ENCODE results near the gene CREB3L2.
A peak's percentile ranks its signal among the peaks of the same experiment; 100 is the strongest.
"Not testable (repeated sequence)": the region's sequence is repeated elsewhere in the genome, so short reads cannot be mapped to it uniquely, and the experiment has no call there.

CREB3L2 gene, protein sequence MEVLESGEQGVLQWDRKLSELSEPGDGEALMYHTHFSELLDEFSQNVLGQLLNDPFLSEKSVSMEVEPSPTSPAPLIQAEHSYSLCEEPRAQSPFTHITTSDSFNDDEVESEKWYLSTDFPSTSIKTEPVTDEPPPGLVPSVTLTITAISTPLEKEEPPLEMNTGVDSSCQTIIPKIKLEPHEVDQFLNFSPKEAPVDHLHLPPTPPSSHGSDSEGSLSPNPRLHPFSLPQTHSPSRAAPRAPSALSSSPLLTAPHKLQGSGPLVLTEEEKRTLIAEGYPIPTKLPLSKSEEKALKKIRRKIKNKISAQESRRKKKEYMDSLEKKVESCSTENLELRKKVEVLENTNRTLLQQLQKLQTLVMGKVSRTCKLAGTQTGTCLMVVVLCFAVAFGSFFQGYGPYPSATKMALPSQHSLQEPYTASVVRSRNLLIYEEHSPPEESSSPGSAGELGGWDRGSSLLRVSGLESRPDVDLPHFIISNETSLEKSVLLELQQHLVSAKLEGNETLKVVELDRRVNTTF

DNA sequence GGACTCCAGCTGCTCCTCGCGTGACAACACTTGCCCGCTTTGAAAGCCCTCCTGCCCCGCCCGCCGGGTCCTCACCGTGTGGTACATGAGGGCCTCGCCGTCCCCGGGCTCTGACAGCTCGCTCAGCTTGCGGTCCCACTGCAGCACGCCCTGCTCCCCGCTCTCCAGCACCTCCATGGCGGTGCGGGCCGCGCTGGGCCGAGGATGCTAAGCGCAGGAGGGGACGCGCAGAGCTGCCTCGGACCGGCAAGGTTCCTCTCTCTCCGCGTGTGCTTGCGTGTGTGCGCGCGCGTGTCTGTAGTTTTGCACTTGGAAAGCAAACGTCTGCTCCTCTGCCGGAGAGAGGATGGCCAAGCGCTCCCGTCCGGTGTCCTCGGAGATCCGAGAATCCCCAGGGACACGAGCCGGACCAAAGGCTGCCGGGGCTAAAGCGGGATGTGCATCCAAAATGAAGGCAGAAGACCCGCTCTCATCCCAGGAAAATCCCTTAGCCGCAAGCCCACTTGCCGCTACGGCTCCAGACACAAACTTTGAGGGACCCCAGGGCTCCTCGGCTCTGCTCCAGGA, at the start of gene CREB3L2:
TSS of gene CREB3L2 (minus strand) at position 558 of the 567 bp plus-strand sequence. CDS start at position 177, 381 bp downstream.
- no peak for FAIRE-seq

GRCh38 chr7:138049505-138050116, 47.7 kb upstream of the CREB3L2 start:
- no peak for FAIRE-seq

GRCh38 chr7:138047907-138048306, 46.0 kb upstream of the CREB3L2 start:
- no peak for FAIRE-seq

DNA sequence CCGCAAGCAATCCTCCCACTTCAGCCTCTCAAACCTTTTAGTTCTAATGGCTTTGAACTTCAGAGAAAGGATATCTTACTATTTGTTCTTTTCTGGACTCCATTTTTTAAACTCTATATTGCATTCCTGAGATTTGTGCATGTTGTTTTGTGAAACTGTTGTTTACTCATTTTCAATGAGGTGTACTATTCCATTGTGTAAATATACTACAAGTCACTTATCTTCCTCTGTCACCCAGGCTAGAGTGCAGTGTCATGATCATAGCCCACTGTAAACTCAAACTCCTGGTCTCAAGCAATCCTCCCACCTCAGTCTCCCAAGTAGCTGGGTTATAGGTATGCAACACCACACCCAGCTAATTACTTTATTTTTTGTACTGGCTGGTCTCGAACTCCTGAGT, 43.0 kb upstream of the CREB3L2 start:
- FAIRE-seq: no peak

GRCh38 chr7:138040063-138040462, 38.2 kb upstream of the CREB3L2 start:
- not testable (repeated sequence) for FAIRE-seq

DNA sequence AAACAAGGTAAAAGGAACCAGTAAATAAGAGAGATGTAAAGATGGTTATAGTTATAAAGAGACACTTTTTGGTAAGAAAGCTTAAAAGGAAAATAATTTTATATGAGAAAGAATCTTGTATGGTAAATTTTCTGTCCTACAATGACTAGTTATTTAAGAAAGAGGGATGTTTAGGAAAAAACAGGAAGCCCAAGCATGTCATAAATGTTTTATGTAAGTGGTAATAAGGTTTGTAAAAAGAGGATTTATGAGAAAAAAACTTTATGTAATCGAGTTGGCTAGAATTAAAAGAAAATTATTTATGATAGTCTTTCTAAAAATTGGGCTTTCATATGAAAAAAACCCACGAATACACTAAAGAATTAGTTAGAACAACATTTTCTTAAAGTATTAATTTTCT, 34.2 kb upstream of the CREB3L2 start:
- peak; percentile 84 for FAIRE-seq

DNA sequence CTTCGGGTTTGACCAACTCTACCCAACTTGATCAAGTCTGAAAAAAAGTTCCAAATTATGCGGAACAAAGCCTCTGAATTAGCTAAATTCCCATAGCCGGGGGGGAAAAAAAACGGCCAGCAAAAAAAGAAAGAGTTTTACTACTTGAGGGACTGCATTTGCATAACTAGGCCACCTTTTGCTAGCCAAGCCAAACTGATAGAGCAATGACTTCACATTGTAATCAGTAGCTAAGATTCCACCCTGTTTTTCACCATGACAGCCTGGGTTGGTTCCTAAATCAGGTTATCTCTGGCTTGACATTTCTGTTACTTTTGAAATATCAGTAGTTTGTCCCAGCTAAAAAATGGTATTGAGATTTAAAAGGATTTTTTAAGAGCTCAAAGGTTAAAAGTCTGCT, 31.4 kb upstream of the CREB3L2 start:
- no peak for FAIRE-seq

DNA sequence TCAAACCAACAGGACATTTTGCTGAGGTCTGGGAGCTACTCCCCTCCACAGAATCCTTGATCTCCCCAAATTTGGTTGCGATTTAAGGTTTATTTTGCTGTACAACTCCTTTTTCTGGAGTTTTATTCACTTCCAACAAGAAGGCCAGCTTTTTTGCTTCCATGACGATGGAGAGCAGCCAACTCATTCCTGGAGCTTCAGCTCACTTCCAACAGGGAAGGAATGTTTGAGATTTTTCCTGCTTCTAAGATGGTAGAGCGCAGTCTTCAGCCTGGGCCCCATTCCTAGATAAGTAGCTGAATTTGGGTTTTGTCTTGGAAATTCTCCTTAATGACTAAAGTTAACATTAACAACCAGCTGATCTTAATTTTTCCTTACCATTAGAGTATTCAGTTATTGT, 30.9 kb upstream of the CREB3L2 start:
- no peak for FAIRE-seq

GRCh38 chr7:138032186-138032585, 30.3 kb upstream of the CREB3L2 start:
- FAIRE-seq: no peak

- no peak for FAIRE-seq
These were observed 28.9 kb upstream of the CREB3L2 start for GRCh38 chr7:138030679-138031351.

- FAIRE-seq: no peak
These were observed 28.1 kb upstream of the CREB3L2 start for GRCh38 chr7:138029941-138030340.

- no peak for FAIRE-seq
These were observed 27.2 kb upstream of the CREB3L2 start for GRCh38 chr7:138029126-138029525.

DNA sequence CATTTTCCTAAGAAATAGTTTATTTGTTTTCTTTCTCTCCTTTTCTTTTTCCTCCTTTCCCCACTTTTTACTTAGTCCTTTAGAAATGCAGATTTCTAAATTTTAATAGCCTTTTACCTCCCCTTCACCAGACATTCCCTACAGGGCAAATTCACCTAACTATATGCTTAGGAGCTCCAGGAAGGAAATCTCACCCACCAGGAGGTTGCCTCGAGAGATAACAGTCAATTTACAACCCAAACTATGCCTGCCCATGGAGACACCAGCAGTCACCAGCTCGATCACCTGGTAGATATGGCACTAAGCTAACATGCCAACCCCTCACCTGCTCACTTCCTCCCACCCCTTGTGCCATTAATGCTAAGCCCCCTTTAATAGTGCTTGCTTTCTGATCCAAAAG, 25.2 kb upstream of the CREB3L2 start:
- FAIRE-seq: no peak

GRCh38 chr7:138025215-138026186, 23.6 kb upstream of the CREB3L2 start:
- peak; percentile 6 for FAIRE-seq

DNA sequence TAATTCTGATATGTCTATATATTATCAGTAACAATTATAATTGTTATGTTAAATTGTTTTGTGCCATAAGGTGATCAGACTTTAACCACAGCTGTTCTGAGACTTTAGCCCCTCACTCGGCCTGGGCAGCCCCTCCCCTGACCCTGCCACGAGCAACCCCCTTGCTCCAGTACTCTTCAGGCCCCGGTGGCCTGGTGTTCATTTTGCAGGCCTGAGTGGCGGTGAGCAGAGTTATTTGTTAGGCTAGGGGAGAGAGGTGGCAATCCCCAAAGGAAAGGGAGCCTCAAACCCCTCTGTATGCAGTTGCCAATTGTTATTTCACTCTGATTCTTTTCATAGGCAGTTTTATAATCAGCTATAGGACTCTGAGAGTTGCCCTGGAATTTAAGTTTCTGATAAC, 22.9 kb upstream of the CREB3L2 start:
- FAIRE-seq: no peak

GRCh38 chr7:138024343-138024691, 22.4 kb upstream of the CREB3L2 start:
- FAIRE-seq: peak; percentile 76

DNA sequence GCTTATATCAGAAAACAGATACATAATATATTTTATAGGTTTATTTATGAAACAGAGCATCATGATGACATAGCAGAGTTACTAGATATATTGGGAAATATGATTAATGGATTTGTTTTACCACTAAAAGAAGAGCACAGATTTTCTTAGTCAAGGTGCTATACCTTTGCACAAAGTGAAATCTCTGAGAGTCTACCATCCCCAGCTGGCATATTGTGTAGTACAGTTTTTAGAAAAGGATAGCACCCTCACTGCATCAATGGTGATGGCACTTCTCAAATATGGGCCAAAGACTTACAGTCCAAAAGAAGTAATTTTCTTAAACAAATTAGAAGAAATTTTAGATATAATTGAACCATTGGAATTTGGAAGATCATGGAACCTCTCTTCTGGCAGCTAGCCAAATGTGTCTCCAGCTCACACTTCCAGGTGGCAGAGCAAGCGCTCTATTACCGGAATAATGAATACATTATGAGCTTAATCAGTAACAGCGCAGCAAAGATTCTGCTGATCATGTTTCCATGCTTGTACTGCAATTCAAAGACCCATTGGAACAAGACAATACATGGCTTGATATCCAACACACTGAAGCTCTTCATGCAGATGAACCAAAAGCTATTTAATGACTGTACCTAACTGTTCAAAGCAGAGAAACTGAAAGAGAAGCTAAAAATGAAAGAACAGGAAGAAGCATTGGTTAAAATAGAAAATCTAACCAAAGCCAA, 21.9 kb upstream of the CREB3L2 start:
- FAIRE-seq: no peak

DNA sequence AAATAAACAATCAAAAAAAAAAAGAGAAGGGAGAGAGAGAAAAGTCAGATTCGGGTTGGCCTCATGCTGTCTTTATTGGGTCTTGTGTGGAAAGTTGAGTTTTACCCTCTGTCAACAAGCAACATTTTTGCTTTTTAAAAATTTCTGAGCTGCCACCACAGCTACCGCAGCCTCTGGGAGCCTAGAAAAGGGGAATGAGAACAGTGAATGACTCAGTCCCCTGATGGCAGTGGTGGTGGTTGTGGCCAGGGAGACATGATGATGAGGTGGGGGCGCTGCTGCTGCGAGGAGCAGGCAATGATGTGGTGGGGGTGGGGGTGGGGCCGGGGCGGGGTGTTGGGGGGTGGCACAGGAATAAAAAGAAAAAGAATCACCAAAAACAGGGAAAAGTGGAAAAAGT, 20.0 kb upstream of the CREB3L2 start:
- no peak for FAIRE-seq

DNA sequence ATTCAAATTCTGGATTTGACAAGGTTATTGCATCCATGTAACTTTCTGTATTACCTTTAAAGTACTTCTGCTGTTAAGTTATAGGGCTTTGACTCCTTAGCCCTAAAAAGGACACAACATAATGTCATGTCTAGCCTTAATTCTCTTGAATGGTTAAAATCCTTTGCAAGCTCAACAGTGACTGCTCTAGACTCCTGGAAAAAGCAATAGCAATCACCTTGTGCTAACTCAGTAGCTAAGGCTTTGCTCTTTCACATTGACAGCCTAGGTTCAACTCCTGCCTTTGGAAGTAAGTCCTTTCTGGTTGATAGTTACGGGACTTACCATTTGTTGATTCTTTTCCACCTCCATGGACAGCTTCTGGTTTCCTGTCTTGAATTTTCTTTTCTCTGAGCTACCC, 16.1 kb upstream of the CREB3L2 start:
- no peak for FAIRE-seq

- no peak for FAIRE-seq
These were observed 13.2 kb upstream of the CREB3L2 start for GRCh38 chr7:138015096-138015495.

GRCh38 chr7:138014686-138015085, 12.8 kb upstream of the CREB3L2 start:
- no peak for FAIRE-seq

Measured in A204.1 (cell line).